ENCODE results near the gene ELL. TPM values are rescaled to one million over a fixed set of nuclear protein-coding genes. Genes with fewer than 3 reads are reported as not detected.

The ELL gene
- polyA plus RNA-seq, 3 donors: 12.2 to 35.3 (median 12.6) TPM

- peak overlapping the region; percentile 92 to 98 (median 95) for H3K27ac Mint-ChIP-seq
- H3K4me1 ChIP-seq (ENCODE audit: control insufficient read depth in 1 of 2, insufficient read depth in 2 of 2, low read length in 2 of 2): peaks cover 75 to 87% of the 10 kb centered on the region in 2 donors
- H3K27me3 ChIP-seq (ENCODE audit: control insufficient read depth in 2 of 2, insufficient read depth in 2 of 2, low read length in 2 of 2): no peaks in the 10 kb centered on the region
- peaks cover 0 to 18% of the 10 kb centered on the region in 2 donors for H3K36me3 ChIP-seq (replicated peaks in 1 of 2; ENCODE audit: control insufficient read depth in 1 of 2, insufficient read depth in 2 of 2, low read length in 2 of 2)
- peaks cover 99% of the 10 kb centered on the region for H3K79me2 ChIP-seq (ENCODE audit: insufficient read depth, low read length)
- no CpG with 5 or more reads among the region's 4 CpGs for WGBS (ENCODE audit: insufficient coverage)
- H3K4me3 Mint-ChIP-seq: no peak overlapping the region
- H3K9me3 ChIP-seq (replicated peaks in 1 of 2; ENCODE audit: control insufficient read depth in 1 of 2, insufficient read depth in 1 of 2, low read length in 2 of 2): no peaks in the 10 kb centered on the region
- peak overlapping the region; percentile 76 for H3K9ac ChIP-seq (ENCODE audit: insufficient read depth, low read length, poor library complexity, severe bottlenecking)
- H3K27ac ChIP-seq (ENCODE audit: low read depth in 1 of 2, low read length in 2 of 2): peak overlapping the region; percentile 97 to 98
- peaks cover 0 to 2% (median 0%) of the 10 kb centered on the region in 3 donors for H3K27me3 Mint-ChIP-seq (ENCODE audit: low read depth in 3 of 3)
- intact Hi-C loops (cut with micrococcal nuclease): loop anchor here in 1 of 2 donors (2.0 kb wide), 1 partner anchor 16 kb away; no protein-coding TSS in a partner anchor
- H3K4me3 ChIP-seq (replicated peaks in 1 of 3; ENCODE audit: low read depth in 2 of 3, low read length in 3 of 3): peak overlapping the region in 1 of 3 experiments; percentile 13
- no peaks in the 10 kb centered on the region for H3K9me3 Mint-ChIP-seq
- TF ChIP-seq CTCF (IDR thresholded peaks at IDR 0.05): no peak
- peaks cover 98% of the 10 kb centered on the region for H4K20me1 ChIP-seq (ENCODE audit: insufficient read depth, low read length)
- H3K4me2 ChIP-seq (replicated peaks; ENCODE audit: extremely low read depth, low read length, poor library complexity, severe bottlenecking): peak overlapping the region; percentile 22
- DNase-seq: no peak
- H3K36me3 Mint-ChIP-seq: peaks cover 22 to 28% of the 10 kb centered on the region in 2 donors
- H3K4me1 Mint-ChIP-seq: peaks cover 89% of the 10 kb centered on the region
- no peak overlapping the region for H2AFZ ChIP-seq (ENCODE audit: insufficient read depth, low read depth, low read length, poor library complexity, severe bottlenecking)
Measured at GRCh38 chr19:18496980-18497256, 25.0 kb downstream of the ELL start.

DNA sequence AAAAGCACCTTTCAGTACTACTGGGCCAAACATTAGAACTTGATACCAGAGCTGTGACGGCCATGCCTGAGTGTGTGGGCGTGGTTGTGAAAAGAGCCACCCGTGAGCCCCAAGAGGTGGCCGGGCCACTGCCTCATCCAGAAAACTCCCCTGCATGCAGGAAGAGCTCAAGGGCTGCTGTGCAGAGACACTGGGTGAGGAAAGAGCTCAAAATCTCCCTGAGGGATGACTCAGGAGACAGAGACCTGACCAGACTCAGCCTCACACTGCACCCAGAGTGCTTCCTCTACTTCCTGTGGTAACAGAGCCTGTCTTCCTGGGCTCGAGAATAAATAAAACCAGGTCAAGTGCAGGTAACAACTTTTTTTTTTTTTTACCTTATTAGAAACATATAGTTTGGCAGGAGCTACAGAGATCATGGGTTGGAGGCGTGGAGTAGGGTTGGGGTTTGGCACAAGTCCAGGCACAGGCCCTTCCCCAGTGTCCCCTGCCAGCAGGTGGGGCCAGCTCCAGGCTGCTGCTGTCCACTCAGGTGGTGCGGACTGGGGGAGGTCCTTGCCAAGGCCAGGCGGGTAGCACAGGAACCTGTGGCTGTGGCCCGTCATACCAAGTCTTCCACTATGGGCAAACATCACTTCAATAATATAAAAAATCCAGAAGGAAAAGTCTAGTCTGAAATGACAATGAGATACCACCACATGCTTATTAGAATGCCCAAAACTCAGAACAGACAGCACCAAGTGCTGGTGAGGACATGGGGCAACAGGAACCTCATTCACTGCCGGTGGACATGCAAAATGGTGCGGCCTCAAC, 25.5 kb downstream of the ELL start:
- peak; percentile 94 to 98 (median 97) for DNase-seq
- peak; percentile 11 for TF ChIP-seq CTCF (IDR thresholded peaks at IDR 0.05)
- intact Hi-C loops (cut with micrococcal nuclease): loop anchor here in 1 of 2 donors (2.0 kb wide), 1 partner anchor 16 kb away; no protein-coding TSS in a partner anchor
- Histone ChIP-seq H3K4me2 (replicated peaks; ENCODE audit: extremely low read depth, low read length, poor library complexity, severe bottlenecking) (peak overlapping the region; percentile 22), H3K9ac (ENCODE audit: insufficient read depth, low read length, poor library complexity, severe bottlenecking) (peak overlapping the region; percentile 76), H2AFZ (ENCODE audit: insufficient read depth, low read depth, low read length, poor library complexity, severe bottlenecking) (no peak overlapping the region), H4K20me1 (ENCODE audit: insufficient read depth, low read length) (peaks cover 98% of the 10 kb centered on the region), H3K4me1 (ENCODE audit: control insufficient read depth in 1 of 2, insufficient read depth in 2 of 2, low read length in 2 of 2) (peaks cover 70 to 81% of the 10 kb centered on the region in 2 donors), H3K27ac (ENCODE audit: low read depth in 1 of 2, low read length in 2 of 2) (peak overlapping the region; percentile 97 to 98), H3K36me3 (replicated peaks in 1 of 2; ENCODE audit: control insufficient read depth in 1 of 2, insufficient read depth in 2 of 2, low read length in 2 of 2) (peaks cover 0 to 23% of the 10 kb centered on the region in 2 donors), H3K9me3 (replicated peaks in 1 of 2; ENCODE audit: control insufficient read depth in 1 of 2, insufficient read depth in 1 of 2, low read length in 2 of 2) (no peaks in the 10 kb centered on the region), H3K79me2 (ENCODE audit: insufficient read depth, low read length) (peaks cover 99% of the 10 kb centered on the region), H3K4me3 (replicated peaks in 1 of 3; ENCODE audit: low read depth in 2 of 3, low read length in 3 of 3) (peak overlapping the region in 1 of 3 experiments; percentile 29), H3K27me3 (ENCODE audit: control insufficient read depth in 2 of 2, insufficient read depth in 2 of 2, low read length in 2 of 2) (no peaks in the 10 kb centered on the region)
- no peaks in the 10 kb centered on the region for H3K9me3 Mint-ChIP-seq
- H3K4me3 Mint-ChIP-seq: peak overlapping the region; percentile 48 to 49
- H3K27ac Mint-ChIP-seq: peak overlapping the region; percentile 92 to 98 (median 95)
- peaks cover 84% of the 10 kb centered on the region for H3K4me1 Mint-ChIP-seq
- WGBS (ENCODE audit: insufficient coverage): 26% methylated on average over 6 of the region's 11 CpGs
- H3K27me3 Mint-ChIP-seq (ENCODE audit: low read depth in 3 of 3): peaks cover 0 to 2% (median 0%) of the 10 kb centered on the region in 3 donors
- peaks cover 22 to 26% of the 10 kb centered on the region in 2 donors for H3K36me3 Mint-ChIP-seq

All from CD14-positive monocyte (primary cell).